Endodermal cell (in vitro differentiated cells): ENCODE results near the gene SSH2. TPM values are rescaled to one million over a fixed set of nuclear protein-coding genes. Genes with fewer than 3 reads are reported as not detected.
"Not testable (repeated sequence)": the region's sequence is repeated elsewhere in the genome, so short reads cannot be mapped to it uniquely, and the experiment has no call there.

Experiments
- DNase-seq: peaks from one replicate; pipeline ENCODE4 v3.0.0-alpha.2; 2017
- H3K27ac ChIP-seq: 2 replicates; pipeline ENCODE4 v1.5.1; 2013; ENCODE audit warnings: mild to moderate bottlenecking, low read depth, low read length, moderate library complexity
- H3K27me3 ChIP-seq: 2 replicates; pipeline ENCODE4 v1.6.1; 2013; ENCODE audit warnings: mild to moderate bottlenecking, low read length, moderate library complexity; ENCODE audit not compliant: insufficient read depth, control insufficient read depth, poor library complexity, severe bottlenecking
- H3K36me3 ChIP-seq: 2 replicates; pipeline ENCODE4 v1.7.0; 2013; ENCODE audit warnings: mild to moderate bottlenecking, low read length, moderate library complexity; ENCODE audit not compliant: control insufficient read depth, insufficient read depth
- H3K4me1 ChIP-seq: one replicate; pipeline ENCODE4 v1.7.0; 2013; ENCODE audit warnings: low read length; ENCODE audit not compliant: control insufficient read depth, insufficient read depth
- H3K4me3 ChIP-seq: 2 replicates; pipeline ENCODE4 v1.5.1; 2013; ENCODE audit warnings: mild to moderate bottlenecking, low read length, moderate library complexity
- H3K9ac ChIP-seq: 2 replicates; pipeline ENCODE4 v1.6.1; 2013; ENCODE audit warnings: mild to moderate bottlenecking, low read length, moderate library complexity; ENCODE audit not compliant: poor library complexity, severe bottlenecking; ENCODE audit errors: extremely low read depth
- H3K9me3 ChIP-seq: 2 replicates; pipeline ENCODE4 v1.6.1; 2013; ENCODE audit warnings: mild to moderate bottlenecking, low read length, moderate library complexity; ENCODE audit not compliant: control insufficient read depth
- H3K27ac Mint-ChIP-seq: 2 replicates; pipeline ENCODE4 v1.8.0; 2020; ENCODE audit warnings: mixed read lengths
- H3K27me3 Mint-ChIP-seq: 2 replicates; pipeline ENCODE4 v1.8.0; 2021; ENCODE audit warnings: mild to moderate bottlenecking, mixed read lengths; ENCODE audit not compliant: insufficient read depth
- H3K36me3 Mint-ChIP-seq: 2 replicates; pipeline ENCODE4 v1.8.0; 2020; ENCODE audit warnings: low read depth, mixed read lengths
- H3K4me1 Mint-ChIP-seq: 2 replicates; pipeline ENCODE4 v1.8.0; 2020; ENCODE audit warnings: mixed read lengths
- H3K4me3 Mint-ChIP-seq: 2 replicates; pipeline ENCODE4 v1.8.0; 2020; ENCODE audit warnings: mild to moderate bottlenecking, moderate library complexity, mixed read lengths
- H3K9me3 Mint-ChIP-seq: 2 replicates; pipeline ENCODE4 v1.8.0; 2020; ENCODE audit warnings: mild to moderate bottlenecking, mixed read lengths
- CTCF ChIP-seq: fragments of 200-600 bp; sonication (generic); conservative IDR thresholded peaks from 2 replicates; pipeline ENCODE4 v1.5.0; 2021; ENCODE audit warnings: antibody characterized with exemption, mild to moderate bottlenecking
- WGBS, 2 experiments: methylation state at CpG; one replicate each; pipeline versions ENCODE4 v1.1.5 to v1.1.7; 2013; ENCODE audit warnings: missing lambda C conversion rate in 2 of 2, mixed read lengths in 1 of 2; ENCODE audit not compliant: insufficient coverage in 1 of 2, insufficient read length in 1 of 2; 5-methylcytosine and 5-hydroxymethylcytosine counted together
- total RNA-seq, 2 donors: library from RNA; stranded (reverse); fragmentation: NEBNext Ultra II Directional in 1 of 2; extraction: Animal tissue kit (Norgen Biotek cat#: 25700) in 1 of 2; gene quantifications; 2 replicates in 1 of 2; 3 replicates in 1 of 2; pipeline ENCODE4 v1.2.1, GENCODE V29; 2021

Gene SSH2
- total RNA-seq, 2 donors from 2014 or later = 11.3 to 13.5 TPM

GRCh38 chr17:29936724-29937123 is 6.7 kb upstream of the SSH2 start:
- no peak overlapping the region for H3K4me3 Mint-ChIP-seq
- no peaks in the 10 kb centered on the region for H3K27me3 ChIP-seq
- no peak for DNase-seq
- H3K27ac ChIP-seq = no peak overlapping the region
- H3K36me3 Mint-ChIP-seq = no peaks in the 10 kb centered on the region
- H3K36me3 ChIP-seq = no peaks in the 10 kb centered on the region
- H3K9me3 ChIP-seq = no peaks in the 10 kb centered on the region
- H3K4me3 ChIP-seq = no peak overlapping the region
- no peaks in the 10 kb centered on the region for H3K9me3 Mint-ChIP-seq
- H3K9ac ChIP-seq = no peak overlapping the region
- 97 to 100% methylated on average over 1 to 2 of the region's 2 CpGs for WGBS, 2 experiments
- peaks cover 21% of the 10 kb centered on the region for H3K27me3 Mint-ChIP-seq
- H3K4me1 ChIP-seq = no peaks in the 10 kb centered on the region
- H3K4me1 Mint-ChIP-seq = peaks cover 2% of the 10 kb centered on the region
- no peak for TF ChIP-seq CTCF
- H3K27ac Mint-ChIP-seq = no peak overlapping the region

GRCh38 chr17:29935909-29936308 is 5.9 kb upstream of the SSH2 start:
- not testable (repeated sequence) for H3K9me3 ChIP-seq, H3K4me1 Mint-ChIP-seq, H3K36me3 ChIP-seq, H3K9ac ChIP-seq, DNase-seq, H3K27ac ChIP-seq, H3K27me3 ChIP-seq, H3K4me3 Mint-ChIP-seq, H3K36me3 Mint-ChIP-seq, H3K4me3 ChIP-seq, H3K9me3 Mint-ChIP-seq, H3K4me1 ChIP-seq, H3K27ac Mint-ChIP-seq
- H3K27me3 Mint-ChIP-seq = peaks cover 21% of the 10 kb centered on the region
- 86% methylated on average over 2 of the region's 3 CpGs; no CpG with 5 or more reads in 1 of the 2 experiments for WGBS, 2 experiments

GRCh38 chr17:29933379-29933778 is 3.4 kb upstream of the SSH2 start:
- peaks cover 16% of the 10 kb centered on the region for H3K27me3 Mint-ChIP-seq
- H3K4me3 ChIP-seq = no peak overlapping the region
- DNase-seq = peak; percentile 76

More at GRCh38 chr17:29933379-29933778, 3.4 kb upstream of the SSH2 start:
- H3K4me1 Mint-ChIP-seq = peaks cover 5% of the 10 kb centered on the region
- H3K4me3 Mint-ChIP-seq = no peak overlapping the region
- Histone ChIP-seq H3K4me1 (no peaks in the 10 kb centered on the region), H3K9me3 (no peaks in the 10 kb centered on the region), H3K27me3 (no peaks in the 10 kb centered on the region), H3K9ac (no peak overlapping the region), H3K36me3 (no peaks in the 10 kb centered on the region), H3K27ac (no peak overlapping the region)
- H3K36me3 Mint-ChIP-seq = no peaks in the 10 kb centered on the region
- H3K27ac Mint-ChIP-seq = no peak overlapping the region
- TF ChIP-seq CTCF = peak; percentile 73
- no peaks in the 10 kb centered on the region for H3K9me3 Mint-ChIP-seq
- WGBS, 2 experiments = 35 to 61% methylated on average over 2 of the region's 2 CpGs
